Left cardiac atrium (tissue), 4 donors: Measurements from ENCODE around the gene NDUFAF3. TPM values are rescaled to one million over a fixed set of nuclear protein-coding genes. Genes with fewer than 3 reads are reported as not detected.
A peak's percentile ranks its signal among the peaks of the same experiment; 100 is the strongest.
"Not testable (repeated sequence)": the region's sequence is repeated elsewhere in the genome, so short reads cannot be mapped to it uniquely, and the experiment has no call there.

Source experiments
- ATAC-seq, 2 donors: fragments of 200-7000 bp; cut with Tn5 transposase; one replicate each; pipeline ENCODE4 v1.9.1; 2020; ENCODE audit warnings: mild to moderate bottlenecking in 2 of 2, moderate library complexity in 2 of 2
- DNase-seq: peaks from one replicate; pipeline ENCODE4 v3.0.0-alpha.2; 2020
- intact Hi-C, 2 donors: fragments of 100-400 bp; cut with DNase I; formaldehyde crosslinking; loops; one replicate each; pipeline versions ENCODE4 v1.14.1 to v1.15.1; 2022 to 2023
- total RNA-seq, 2 donors: library from RNA; stranded (reverse); fragmentation: NEBNext Ultra II Directional; extraction: Animal tissue kit (Norgen Biotek cat#: 25700); gene quantifications; one replicate each; pipeline ENCODE4 v1.2.1, GENCODE V29; 2021
- donor health status: DM: no; HTN: yes; CAD: no.
- donor health status: DM: no; HTN: yes; CAD: no; lungs with severe emphysema.
- donor health status: DM: yes; HTN: yes; CAD: no.
- donor health status: Dilated cardiomyopathy.

The NDUFAF3 gene
- total RNA-seq, 2 donors from 2014 or later = 135 to 138 TPM

DNA sequence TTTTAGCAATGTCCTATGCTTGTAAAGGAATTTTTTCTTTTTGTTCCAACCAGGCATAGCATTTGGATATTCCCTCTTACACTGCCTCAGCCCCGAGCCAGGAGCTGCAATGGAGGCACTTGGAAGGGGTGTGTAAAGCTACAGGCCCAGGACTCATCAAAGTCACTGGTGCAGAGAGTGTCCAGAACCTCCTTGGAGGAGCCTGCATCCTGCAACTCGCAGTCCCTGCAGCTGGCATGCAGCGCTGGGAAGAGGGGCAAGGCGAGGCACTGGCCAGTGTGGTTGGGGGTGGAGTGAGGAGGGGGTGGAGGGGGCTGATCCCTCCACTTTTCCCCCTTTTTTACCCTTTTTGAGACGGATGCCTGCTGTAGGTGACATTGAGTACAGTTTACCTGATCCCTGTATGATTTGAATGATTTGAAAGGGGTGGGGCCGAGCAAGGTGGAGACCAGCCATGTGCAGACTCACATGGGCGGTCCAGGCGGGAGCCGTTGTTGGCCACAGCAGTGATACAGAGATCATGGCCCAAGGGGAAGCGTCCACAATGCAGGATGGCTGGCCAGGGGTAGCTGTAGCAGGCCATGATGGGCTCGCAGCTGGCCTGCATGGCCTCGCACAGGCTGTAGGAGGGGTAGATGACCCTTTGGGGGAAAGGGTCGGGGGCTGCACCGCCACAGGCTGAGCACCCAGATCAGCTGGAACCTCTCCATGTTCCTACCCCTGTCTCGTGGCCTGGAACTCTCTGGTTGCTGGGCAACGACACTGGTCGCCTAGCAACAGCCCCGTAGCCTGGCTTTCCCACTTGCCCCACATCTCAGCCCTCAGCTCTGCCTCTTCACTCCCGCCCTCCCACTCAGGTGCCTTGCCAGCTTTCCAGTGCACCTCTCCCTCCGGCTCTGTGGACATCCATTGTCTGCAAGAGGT lies 23.9 kb upstream of the NDUFAF3 start:
- DNase-seq (no peak), ATAC-seq (no peak)
- intact Hi-C loops = no loop called here

DNA sequence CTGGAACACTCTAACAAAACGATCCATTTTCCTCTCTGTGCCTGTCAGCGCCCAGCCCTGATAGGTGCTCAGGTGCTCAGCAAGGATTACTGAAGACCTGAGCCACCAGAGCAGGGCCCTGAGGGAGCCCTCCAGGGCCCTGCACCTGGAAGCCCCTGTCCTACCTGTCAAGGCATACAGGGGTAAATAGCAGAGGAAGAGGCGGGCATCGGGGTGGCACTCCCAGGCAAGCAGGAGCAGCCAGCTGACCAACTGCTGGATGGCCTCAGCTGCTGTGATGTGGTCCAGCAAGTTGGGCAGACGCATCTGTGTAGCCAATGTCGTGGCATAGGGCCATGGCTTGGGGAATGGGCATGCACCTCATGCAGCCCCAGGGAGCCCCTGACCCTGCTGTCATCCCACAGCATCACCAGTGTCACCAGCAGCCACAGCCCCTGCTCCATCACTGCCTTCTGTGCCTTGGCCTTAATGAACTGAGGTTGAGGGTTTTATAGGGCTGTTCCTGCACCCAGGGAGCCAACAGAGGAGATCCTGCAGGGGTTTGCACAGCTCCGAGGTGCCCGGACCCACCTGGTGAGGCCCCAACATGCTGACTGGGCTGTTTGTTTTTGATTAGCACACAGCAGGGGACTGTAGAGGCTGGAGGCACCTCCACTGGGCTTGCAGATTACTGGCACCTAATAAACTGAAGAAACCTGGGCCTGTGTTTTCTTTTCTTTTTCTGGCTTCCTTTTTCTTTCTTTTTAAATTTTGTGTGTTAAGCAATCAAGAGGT lies 22.6 kb upstream of the NDUFAF3 start:
- ATAC-seq = no peak
- no peak for DNase-seq
- intact Hi-C loops = no loop called here

DNA sequence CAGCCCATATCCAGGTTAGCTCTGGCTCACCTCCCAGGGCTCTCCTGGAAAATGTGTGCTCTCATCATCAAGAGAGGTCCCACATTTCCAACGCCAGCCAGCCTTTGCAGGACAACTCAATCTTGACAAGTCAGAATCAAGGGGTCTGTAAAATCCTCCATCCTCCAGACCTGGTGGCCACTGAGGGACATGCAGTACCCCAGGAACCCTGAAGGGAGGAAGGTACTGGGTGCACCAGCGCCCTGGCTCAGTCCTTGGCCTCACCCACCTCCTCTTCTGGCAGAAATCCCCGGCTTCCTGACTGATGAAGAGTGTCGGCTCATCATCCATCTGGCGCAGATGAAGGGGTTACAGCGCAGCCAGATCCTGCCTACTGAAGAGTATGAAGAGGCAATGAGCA lies 20.8 kb upstream of the NDUFAF3 start:
- ATAC-seq (no peak), DNase-seq (no peak)
- intact Hi-C loops = no loop called here

DNA sequence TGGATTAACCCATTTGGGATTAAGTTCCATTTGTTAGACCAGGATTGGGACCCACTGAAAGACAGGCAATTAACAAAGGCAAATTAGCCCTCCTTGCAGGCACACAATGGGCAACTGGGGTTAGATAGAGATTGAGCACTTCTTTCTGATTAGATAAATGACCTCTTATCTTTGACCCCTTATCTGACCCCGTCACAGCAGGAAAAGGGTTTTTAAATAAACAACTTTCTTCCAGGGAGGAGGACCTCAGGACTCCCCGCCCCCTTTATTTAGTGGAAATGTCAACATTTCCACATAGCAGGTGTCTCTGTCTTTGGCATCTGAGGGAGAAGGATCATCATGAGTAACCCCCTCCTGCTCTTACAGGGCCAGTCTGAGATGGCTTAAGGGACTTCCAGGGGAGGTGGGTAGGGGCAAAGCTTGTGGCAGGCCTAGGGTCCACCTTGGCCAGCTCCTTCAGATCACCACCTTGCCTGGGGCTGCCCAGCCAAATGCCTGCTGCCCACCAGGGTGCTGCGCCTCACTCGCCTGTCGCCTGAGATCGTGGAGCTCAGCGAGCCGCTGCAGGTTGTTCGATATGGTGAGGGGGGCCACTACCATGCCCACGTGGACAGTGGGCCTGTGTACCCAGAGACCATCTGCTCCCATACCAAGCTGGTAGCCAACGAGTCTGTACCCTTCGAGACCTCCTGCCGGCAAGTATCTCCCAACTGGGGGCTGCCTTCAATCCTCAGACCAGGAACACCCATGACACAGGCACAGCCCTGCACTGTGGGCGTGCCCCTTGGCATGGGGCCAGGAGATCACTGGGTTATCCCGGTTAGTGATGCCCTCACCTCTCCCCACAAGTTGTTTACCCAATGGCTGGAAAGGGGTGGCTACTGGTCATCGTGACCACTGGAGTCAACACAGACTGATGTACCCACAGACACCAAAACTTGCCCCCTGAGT lies 17.3 kb upstream of the NDUFAF3 start:
- ATAC-seq (no peak), DNase-seq (no peak)
- intact Hi-C loops = no loop called here

DNA sequence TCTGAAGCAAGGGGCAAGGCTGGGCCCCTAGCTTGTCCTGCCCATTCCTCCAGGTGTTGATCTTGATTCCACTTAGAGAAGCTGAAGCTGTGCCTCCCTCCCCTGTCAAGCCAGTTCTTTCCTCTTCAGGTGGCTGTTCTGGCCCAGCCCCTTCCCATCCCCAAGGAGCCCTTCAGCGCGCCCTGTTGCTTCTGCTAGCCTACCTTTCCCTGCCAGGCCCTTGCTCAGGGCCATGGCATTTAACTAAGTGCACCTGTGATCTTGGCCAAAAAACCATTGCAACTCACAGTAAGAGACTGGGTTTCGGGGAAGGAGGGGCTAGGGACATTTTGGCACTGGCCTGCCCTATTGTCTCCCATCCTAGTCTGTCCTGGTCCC lies 16.6 kb upstream of the NDUFAF3 start:
- ATAC-seq (no peak), DNase-seq (no peak)
- intact Hi-C loops = no loop called here

DNA sequence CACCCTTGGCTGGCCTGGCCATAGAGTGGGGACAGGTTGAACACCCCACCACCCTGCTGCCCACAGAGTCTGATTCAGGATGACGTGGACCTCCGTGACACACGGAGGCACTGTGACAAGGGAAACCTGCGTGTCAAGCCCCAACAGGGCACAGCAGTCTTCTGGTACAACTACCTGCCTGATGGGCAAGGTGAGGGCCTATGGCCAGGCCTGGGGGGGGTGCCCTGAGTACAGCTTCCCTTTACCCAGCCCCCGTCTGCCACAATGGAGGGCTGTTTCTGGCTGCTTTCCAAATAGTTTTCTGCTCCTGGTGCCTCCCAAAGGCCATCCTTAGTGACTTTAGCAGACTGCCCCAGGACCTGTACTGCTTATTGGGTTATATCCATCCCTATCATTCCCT lies 15.9 kb upstream of the NDUFAF3 start:
- ATAC-seq (no peak), DNase-seq (no peak)
- intact Hi-C loops = no loop called here

DNA sequence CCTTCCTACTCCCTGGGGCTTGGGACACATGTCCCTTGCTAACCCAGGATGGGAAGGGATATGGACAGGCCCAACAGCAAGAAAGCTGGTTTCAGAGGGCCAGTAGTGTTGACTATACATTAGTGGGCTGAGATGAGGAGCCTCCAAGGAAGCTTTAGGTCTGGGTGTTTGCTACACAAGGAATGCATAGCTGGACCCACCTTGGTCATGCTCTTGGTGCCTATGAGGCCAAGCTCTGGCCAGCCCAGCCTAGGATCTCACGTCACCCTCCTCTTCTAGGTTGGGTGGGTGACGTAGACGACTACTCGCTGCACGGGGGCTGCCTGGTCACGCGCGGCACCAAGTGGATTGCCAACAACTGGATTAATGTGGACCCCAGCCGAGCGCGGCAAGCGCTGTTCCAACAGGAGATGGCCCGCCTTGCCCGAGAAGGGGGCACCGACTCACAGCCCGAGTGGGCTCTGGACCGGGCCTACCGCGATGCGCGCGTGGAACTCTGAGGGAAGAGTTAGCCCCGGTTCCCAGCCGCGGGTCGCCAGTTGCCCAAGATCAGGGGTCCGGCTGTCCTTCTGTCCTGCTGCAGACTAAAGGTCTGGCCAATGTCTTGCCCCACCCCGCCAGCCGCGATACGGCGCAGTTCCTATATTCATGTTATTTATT lies 15.4 kb upstream of the NDUFAF3 start:
- intact Hi-C loops = no loop called here

DNA sequence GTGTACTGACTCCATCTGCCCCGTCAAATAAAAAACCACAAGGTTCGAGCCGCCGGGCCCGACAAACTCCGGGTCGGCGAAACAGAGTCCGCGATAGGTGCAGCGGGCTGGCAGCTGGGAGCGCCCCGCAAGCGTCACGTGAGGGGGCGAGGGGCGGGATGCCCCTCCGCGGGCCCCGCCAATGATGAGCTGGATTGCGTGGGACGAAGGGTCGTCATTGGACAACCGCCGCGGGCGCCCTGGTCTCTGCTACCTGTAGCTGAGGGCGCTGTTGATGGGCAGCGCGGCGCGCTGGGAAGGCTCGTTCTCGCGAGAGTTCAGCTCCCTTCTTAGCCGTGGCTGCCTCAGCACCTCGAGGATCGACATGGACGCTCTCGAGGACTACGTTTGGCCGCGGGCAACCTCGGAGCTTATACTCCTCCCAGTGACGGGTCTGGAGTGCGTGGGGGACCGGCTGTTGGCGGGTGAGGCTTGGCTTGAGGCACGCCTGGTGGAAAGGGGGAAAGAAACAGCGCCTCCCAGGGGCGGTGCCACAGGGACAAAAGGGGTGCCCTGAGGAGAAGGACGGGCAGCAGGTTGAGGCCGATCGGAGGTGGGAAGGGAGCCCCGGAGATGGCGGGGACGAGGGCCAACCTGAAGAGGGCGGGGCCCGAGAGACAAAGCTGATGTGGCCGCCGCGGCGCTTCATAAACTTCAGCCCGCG lies 14.7 kb upstream of the NDUFAF3 start, which contains the start of gene WDR6:
Gene WDR6 (plus strand): TSS at position 324 of the 703 bp plus-strand sequence. CDS start 41 bp downstream, at position 365.
- ATAC-seq (peak; percentile 92 to 93), DNase-seq (peak; percentile 98)
- intact Hi-C loops = no loop called here

More for the DNA sequence above, 15.4 kb upstream of the NDUFAF3 start:
- peak; percentile 53 for DNase-seq
- peak; percentile 15 to 16 for ATAC-seq

DNA sequence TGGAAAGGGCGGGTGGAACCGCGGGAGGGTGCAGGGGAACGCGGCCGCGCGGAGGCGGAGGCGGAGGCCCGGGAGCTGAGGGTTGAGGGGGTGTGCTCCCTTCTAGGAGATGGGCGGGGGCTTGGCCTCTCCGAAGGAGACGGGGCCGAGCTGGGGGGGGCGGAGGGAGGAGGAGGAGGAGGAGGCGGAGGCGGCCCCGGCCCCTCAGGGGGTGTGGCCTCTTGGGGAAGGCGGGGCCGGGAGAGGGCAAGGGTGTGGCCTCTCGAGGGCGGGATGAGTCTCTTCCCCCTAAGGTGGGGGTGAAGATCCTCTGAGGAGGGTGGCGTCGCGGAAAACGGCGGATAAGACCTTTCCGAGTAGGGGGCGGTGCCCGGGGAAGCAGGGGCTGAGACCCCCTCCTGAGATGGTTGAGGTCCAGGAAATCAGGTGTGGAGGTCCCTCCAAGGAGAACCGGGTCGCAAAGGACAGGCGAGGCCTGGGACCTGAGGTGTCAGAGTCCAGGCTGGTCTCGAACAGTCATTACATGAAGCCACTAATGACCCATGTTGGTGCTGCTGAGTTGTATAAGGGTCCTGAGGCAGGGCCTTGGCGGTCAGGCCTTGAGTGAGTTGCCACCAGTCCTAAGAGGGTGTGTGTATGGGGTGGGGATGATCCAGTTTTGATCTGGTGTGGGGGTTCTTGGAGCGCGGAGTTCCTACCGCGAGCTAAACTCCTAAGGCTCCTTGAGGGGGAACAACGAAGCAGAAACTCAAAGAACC lies 14.0 kb upstream of the NDUFAF3 start:
- peak; percentile 83 to 89 for ATAC-seq
- intact Hi-C loops = no loop called here
- DNase-seq = peak; percentile 91

DNA sequence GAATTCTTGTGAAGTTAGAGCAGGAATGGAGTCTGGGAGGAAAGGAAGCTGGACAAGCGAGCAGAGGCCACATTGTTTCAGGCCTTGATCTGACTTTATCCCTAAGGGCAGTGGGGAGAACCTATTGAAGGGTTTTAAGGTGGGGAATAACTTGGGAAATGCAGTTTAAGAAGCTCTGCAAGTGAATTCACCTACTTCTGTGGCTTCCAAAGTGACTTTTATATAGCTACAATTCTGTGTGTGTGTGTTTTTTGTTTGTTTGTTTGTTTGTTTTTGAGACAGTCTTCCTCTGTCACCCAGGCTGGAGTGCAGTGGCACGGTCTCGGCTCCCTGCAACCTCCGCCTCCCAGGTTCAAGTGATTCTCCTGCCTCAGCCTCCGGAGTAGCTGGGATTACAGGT lies 13.3 kb upstream of the NDUFAF3 start:
- DNase-seq, ATAC-seq, intact Hi-C loops: not testable (repeated sequence)

DNA sequence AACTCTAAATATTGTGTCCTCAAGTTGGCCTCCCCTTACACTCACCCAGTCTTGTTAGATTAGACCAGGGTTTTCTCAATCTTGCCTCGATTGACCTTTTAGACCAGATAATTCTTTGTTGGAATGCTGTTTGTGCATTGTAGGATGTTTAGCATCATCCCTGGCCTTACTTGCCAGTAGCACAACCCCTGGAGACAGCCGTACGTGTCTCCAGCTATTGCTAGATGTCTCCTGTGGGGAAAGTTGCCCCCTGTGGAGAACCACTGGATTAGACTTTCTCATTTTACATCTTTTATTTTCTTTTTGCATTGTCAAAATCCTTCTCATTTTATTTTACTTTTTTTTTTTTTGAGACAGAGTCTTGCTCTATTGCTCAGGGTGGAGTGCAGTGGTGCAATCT lies 12.5 kb upstream of the NDUFAF3 start:
- intact Hi-C loops = no loop called here
- no peak for DNase-seq
- no peak for ATAC-seq

DNA sequence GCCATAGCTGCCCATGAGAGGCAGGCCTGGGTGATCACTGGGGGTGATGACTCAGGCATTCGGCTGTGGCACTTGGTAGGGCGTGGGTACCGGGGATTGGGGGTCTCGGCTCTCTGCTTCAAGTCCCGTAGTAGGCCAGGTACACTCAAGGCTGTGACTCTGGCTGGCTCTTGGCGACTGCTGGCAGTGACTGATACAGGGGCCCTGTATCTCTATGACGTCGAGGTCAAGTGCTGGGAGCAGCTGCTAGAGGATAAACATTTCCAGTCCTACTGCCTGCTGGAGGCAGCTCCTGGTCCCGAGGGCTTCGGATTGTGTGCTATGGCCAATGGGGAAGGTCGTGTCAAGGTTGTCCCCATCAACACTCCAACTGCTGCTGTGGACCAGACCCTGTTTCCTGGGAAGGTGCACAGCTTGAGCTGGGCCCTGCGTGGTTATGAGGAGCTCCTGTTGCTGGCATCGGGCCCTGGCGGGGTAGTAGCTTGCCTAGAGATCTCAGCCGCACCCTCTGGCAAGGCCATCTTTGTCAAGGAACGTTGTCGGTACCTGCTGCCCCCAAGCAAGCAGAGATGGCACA lies 9.4 kb upstream of the NDUFAF3 start:
- DNase-seq (no peak), ATAC-seq (no peak)
- intact Hi-C loops = no loop called here

DNA sequence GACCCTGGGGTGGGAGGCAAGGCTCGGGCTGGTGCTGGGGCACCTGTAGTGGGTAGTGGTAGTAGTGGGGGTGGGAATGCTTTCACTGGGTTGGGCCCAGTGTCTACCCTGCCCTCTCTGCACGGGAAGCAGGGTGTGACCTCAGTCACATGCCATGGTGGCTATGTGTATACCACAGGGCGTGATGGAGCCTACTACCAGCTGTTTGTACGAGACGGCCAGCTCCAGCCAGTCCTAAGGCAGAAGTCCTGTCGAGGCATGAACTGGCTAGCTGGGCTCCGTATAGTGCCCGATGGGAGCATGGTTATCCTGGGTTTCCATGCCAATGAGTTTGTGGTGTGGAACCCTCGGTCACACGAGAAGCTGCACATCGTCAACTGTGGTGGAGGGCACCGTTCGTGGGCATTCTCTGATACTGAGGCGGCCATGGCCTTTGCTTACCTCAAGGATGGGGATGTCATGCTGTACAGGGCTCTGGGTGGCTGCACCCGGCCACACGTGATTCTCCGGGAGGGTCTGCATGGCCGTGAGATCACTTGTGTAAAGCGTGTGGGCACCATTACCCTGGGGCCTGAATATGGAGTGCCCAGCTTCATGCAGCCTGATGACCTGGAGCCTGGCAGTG lies 8.7 kb upstream of the NDUFAF3 start:
- DNase-seq = no peak
- ATAC-seq = no peak

DNA sequence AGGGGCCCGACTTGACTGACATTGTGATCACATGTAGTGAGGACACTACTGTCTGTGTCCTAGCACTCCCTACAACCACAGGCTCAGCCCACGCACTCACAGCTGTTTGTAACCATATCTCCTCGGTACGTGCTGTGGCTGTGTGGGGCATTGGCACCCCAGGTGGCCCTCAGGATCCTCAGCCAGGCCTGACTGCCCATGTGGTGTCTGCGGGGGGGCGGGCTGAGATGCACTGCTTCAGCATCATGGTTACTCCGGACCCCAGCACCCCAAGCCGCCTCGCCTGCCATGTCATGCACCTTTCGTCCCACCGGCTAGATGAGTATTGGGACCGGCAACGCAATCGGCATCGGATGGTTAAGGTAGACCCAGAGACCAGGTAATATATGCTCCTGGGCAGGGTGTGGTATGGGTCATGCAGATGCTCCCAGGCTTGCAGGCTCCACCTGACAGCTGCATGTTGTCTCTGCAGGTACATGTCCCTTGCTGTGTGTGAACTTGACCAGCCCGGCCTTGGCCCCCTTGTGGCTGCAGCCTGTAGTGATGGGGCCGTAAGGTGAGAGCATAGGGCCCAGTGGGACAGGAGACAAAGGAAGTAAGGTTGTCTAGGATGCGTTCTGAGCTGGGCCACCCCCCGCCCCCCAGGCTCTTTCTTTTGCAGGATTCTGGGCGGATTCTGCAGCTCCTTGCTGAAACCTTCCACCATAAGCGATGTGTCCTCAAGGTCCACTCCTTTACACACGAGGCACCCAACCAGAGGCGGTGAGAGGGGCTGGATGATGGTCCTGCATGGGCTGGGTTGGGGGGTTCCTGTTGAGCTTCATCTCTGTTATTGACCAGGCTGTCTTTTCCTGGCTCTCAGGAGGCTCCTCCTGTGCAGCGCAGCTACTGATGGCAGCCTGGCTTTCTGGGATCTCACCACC lies 7.9 kb upstream of the NDUFAF3 start:
- intact Hi-C loops = no loop called here

More for the DNA sequence above, 8.7 kb upstream of the NDUFAF3 start:
- intact Hi-C loops = no loop called here

DNA sequence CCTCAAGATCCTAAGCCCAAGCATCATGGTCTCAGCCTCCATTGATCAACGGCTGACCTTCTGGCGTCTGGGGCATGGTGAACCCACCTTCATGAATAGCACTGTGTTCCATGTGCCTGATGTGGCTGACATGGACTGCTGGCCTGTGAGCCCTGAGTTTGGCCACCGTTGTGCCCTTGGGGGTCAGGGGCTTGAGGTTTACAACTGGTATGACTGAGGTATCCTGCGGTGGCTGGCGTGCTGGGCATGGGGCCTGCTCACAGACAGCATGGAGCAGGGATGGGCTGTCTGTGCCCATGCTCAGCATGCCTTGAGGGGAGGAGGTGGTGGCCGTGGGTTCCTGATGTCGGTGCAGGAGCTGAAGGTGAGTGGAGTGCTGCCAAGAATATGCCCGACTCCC lies 6.8 kb upstream of the NDUFAF3 start:
- DNase-seq = no peak
- intact Hi-C loops = no loop called here
- no peak for ATAC-seq

More for the DNA sequence above, 7.9 kb upstream of the NDUFAF3 start:
- no peak for DNase-seq
- ATAC-seq = no peak
